ENCODE results near the gene SLC35E4. TPM values are rescaled to one million over a fixed set of nuclear protein-coding genes. Genes with fewer than 3 reads are reported as not detected.

Gene SLC35E4
- total and polyA plus RNA-seq, 2 experiments from 2014 or later = 1.4 to 5.5 TPM

DNA sequence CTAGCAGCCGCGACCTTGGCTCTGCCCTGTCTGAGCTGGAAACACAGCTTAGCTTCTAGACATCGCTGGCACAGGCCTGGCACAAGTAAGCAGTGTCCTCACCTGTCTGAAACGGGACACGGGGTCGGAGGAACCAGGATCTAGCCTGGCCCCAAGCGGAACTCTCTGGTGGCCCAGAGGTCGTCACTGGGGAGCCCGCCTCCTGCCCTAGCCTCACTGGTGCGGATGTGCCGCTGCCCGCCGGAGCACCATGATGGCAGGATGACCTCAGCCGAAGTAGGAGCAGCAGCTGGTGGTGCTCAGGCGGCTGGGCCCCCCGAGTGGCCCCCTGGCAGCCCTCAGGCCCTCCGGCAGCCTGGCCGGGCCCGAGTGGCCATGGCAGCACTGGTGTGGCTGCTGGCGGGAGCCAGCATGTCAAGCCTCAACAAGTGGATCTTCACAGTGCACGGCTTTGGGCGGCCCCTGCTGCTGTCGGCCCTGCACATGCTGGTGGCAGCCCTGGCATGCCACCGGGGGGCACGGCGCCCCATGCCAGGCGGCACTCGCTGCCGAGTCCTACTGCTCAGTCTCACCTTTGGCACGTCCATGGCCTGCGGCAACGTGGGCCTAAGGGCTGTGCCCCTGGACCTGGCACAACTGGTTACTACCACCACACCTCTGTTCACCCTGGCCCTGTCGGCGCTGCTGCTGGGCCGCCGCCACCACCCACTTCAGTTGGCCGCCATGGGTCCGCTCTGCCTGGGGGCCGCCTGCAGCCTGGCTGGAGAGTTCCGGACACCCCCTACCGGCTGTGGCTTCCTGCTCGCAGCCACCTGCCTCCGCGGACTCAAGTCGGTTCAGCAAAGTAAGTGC, 871 bp downstream of the SLC35E4 start:
- TF ChIP-seq EZH2 (IDR thresholded peaks at IDR 0.05; ENCODE audit: borderline replicate concordance) (no peak), EZH2phosphoT487 (IDR thresholded peaks at IDR 0.05; ENCODE audit: low read depth, severe bottlenecking, unreplicated experiment) (no peak)
- TF ChIP-seq, protein P1, sequence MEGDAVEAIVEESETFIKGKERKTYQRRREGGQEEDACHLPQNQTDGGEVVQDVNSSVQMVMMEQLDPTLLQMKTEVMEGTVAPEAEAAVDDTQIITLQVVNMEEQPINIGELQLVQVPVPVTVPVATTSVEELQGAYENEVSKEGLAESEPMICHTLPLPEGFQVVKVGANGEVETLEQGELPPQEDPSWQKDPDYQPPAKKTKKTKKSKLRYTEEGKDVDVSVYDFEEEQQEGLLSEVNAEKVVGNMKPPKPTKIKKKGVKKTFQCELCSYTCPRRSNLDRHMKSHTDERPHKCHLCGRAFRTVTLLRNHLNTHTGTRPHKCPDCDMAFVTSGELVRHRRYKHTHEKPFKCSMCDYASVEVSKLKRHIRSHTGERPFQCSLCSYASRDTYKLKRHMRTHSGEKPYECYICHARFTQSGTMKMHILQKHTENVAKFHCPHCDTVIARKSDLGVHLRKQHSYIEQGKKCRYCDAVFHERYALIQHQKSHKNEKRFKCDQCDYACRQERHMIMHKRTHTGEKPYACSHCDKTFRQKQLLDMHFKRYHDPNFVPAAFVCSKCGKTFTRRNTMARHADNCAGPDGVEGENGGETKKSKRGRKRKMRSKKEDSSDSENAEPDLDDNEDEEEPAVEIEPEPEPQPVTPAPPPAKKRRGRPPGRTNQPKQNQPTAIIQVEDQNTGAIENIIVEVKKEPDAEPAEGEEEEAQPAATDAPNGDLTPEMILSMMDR (IDR thresholded peaks at IDR 0.05; ENCODE audit: poor library complexity) = no peak
- Histone ChIP-seq H3K79me2 (no peaks in the 10 kb centered on the region), H3K36me3 (replicated peaks; ENCODE audit: insufficient read depth, low read depth) (no peaks in the 10 kb centered on the region), H3K4me1 (ENCODE audit: insufficient read depth) (peaks cover 11% of the 10 kb centered on the region), H4K20me1 (ENCODE audit: insufficient read depth, poor library complexity, severe bottlenecking) (no peaks in the 10 kb centered on the region), H2AFZ (peak overlapping the region; percentile 99), H3K4me2 (peak overlapping the region; percentile 100), H3K27me3 (no peaks in the 10 kb centered on the region), H3K9me2 (replicated peaks; ENCODE audit: insufficient read depth) (no peaks in the 10 kb centered on the region), H3K9me3 (ENCODE audit: low read depth) (no peaks in the 10 kb centered on the region), H3K27ac (peak overlapping the region; percentile 67), H3K4me3 (peak overlapping the region; percentile 67)
- WGBS (ENCODE audit: low lambda C conversion rate, missing lambda C conversion rate) = 84% methylated on average over 43 of the region's 45 CpGs
- DNase-seq (ENCODE audit: low spot score) = no peak

DNA sequence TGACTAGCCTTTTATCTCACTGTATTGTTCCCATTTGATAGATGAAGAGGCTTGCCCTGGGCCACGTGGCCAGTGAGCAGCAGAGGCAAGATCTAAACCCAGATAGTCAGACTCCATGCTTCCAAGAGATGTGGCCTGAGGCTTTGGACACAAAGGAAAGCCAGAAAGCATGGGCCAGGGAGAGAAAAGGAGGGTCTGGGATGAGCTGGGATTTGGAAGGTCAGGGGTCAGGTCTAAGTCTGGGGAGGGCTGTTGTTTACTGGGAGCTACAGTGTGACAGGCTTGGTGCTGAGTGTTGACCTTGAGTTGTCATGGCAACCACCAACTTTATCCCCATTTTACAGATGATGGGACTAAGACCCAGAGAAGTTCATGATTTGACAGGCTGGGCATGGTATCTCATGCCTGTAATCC, 2.1 kb downstream of the SLC35E4 start:
- H3K4me3 ChIP-seq = no peak overlapping the region

DNA sequence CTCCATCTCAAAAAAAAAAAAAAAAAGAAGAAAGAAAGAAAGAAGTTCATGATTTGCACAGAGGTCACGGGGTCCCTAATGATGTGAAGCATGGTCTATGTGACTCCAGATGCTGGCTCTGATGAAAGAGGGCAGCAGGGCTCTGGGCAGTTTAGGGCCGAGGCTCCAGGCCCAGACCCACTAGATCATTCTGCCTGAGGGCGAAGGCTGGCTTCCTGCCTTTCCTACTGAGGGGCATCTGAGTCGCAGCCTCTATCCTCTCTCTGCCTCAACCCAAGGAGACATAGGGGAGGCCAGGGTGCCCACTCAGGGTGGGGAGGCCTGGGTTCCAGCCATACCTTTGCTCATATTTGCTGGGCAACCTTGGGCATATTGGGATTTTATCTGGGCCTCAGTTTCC, 4.8 kb downstream of the SLC35E4 start:
- no peak overlapping the region for H3K4me2 ChIP-seq
- no peaks in the 10 kb centered on the region for H3K9me2 ChIP-seq (replicated peaks; ENCODE audit: insufficient read depth)
- no peak overlapping the region for H3K4me3 ChIP-seq
- H3K27ac ChIP-seq = no peak overlapping the region
- H4K20me1 ChIP-seq (ENCODE audit: insufficient read depth, poor library complexity, severe bottlenecking) = no peaks in the 10 kb centered on the region
- no peak for TF ChIP-seq EZH2phosphoT487 (IDR thresholded peaks at IDR 0.05; ENCODE audit: low read depth, severe bottlenecking, unreplicated experiment)
- TF ChIP-seq, protein P1 (IDR thresholded peaks at IDR 0.05; ENCODE audit: poor library complexity) = no peak
- TF ChIP-seq EZH2 (IDR thresholded peaks at IDR 0.05; ENCODE audit: borderline replicate concordance) = no peak
- no peaks in the 10 kb centered on the region for H3K27me3 ChIP-seq
- H3K4me1 ChIP-seq (ENCODE audit: insufficient read depth) = peaks cover 11% of the 10 kb centered on the region
- no peaks in the 10 kb centered on the region for H3K9me3 ChIP-seq (ENCODE audit: low read depth)
- no peak overlapping the region for H2AFZ ChIP-seq
- no peaks in the 10 kb centered on the region for H3K79me2 ChIP-seq
- 88% methylated on average over 3 of the region's 4 CpGs for WGBS (ENCODE audit: low lambda C conversion rate, missing lambda C conversion rate)
- DNase-seq (ENCODE audit: low spot score) = no peak
- H3K36me3 ChIP-seq (replicated peaks; ENCODE audit: insufficient read depth, low read depth) = no peaks in the 10 kb centered on the region

More for the DNA sequence above, 2.1 kb downstream of the SLC35E4 start:
- no peak overlapping the region for H2AFZ ChIP-seq
- no peaks in the 10 kb centered on the region for H3K9me2 ChIP-seq (replicated peaks; ENCODE audit: insufficient read depth)
- TF ChIP-seq, protein P1 (IDR thresholded peaks at IDR 0.05; ENCODE audit: poor library complexity) = no peak
- TF ChIP-seq EZH2phosphoT487 (IDR thresholded peaks at IDR 0.05; ENCODE audit: low read depth, severe bottlenecking, unreplicated experiment) (no peak), EZH2 (IDR thresholded peaks at IDR 0.05; ENCODE audit: borderline replicate concordance) (no peak)
- no peaks in the 10 kb centered on the region for H3K36me3 ChIP-seq (replicated peaks; ENCODE audit: insufficient read depth, low read depth)
- no peak overlapping the region for H3K27ac ChIP-seq
- H3K4me1 ChIP-seq (ENCODE audit: insufficient read depth) = peaks cover 11% of the 10 kb centered on the region
- WGBS (ENCODE audit: low lambda C conversion rate, missing lambda C conversion rate) = 50% methylated on average over 1 of the region's 1 CpG
- H3K4me2 ChIP-seq = no peak overlapping the region
- no peaks in the 10 kb centered on the region for H3K79me2 ChIP-seq
- no peaks in the 10 kb centered on the region for H4K20me1 ChIP-seq (ENCODE audit: insufficient read depth, poor library complexity, severe bottlenecking)
- no peaks in the 10 kb centered on the region for H3K27me3 ChIP-seq
- H3K9me3 ChIP-seq (ENCODE audit: low read depth) = no peaks in the 10 kb centered on the region
- DNase-seq (ENCODE audit: low spot score) = no peak

Measured in hepatocyte (in vitro differentiated cells).